Esophagus squamous epithelium (tissue), 5 donors: Measurements from ENCODE around the gene ASTN2. TPM values are rescaled to one million over a fixed set of nuclear protein-coding genes. Genes with fewer than 3 reads are reported as not detected.

ENCODE experiments used
- DNase-seq: peaks from one replicate; lab custom pipeline; 2025; lab: John Stamatoyannopoulos, UW
- H3K27ac ChIP-seq, 4 donors: fragments of 200-600 bp; sonication (generic); one replicate each; pipeline ENCODE4 v1.5.1; 2016 to 2019; ENCODE audit warnings: mild to moderate bottlenecking in 1 of 4
- H3K27me3 ChIP-seq, 4 donors: fragments of 200-600 bp; sonication (generic); 1 replicate in 3 of 4; 2 replicates in 1 of 4; pipeline versions ENCODE4 v1.5.1 to v1.6.0; 2017 to 2021; ENCODE audit warnings: antibody characterized with exemption in 1 of 4
- H3K36me3 ChIP-seq, 3 donors: fragments of 200-600 bp; sonication (generic); one replicate each; pipeline ENCODE4 v1.5.1; 2016 to 2019
- H3K4me1 ChIP-seq, 3 donors: fragments of 200-600 bp; sonication (generic); one replicate each; pipeline ENCODE4 v1.5.1; 2017 to 2019
- H3K4me3 ChIP-seq, 4 donors: fragments of 200-600 bp; sonication (generic); 1 replicate in 3 of 4; 2 replicates in 1 of 4; pipeline ENCODE4 v1.5.1; 2016 to 2019; ENCODE audit warnings: mild to moderate bottlenecking in 2 of 4, moderate library complexity in 1 of 4
- H3K9me3 ChIP-seq, 3 donors: fragments of 200-600 bp; sonication (generic); one replicate each; pipeline ENCODE4 v1.5.1; 2016 to 2019
- CTCF ChIP-seq, 6 experiments: fragments of 450-650 bp in 4 of 6; fragments of 200-600 bp in 2 of 6; sonication (generic) in 2 of 6; IDR thresholded peaks; one replicate each; pipeline ENCODE4 v1.5.1; 2016 to 2019; ENCODE audit warnings: antibody characterized with exemption in 6 of 6, mild to moderate bottlenecking in 4 of 6, moderate library complexity in 4 of 6
- POLR2A ChIP-seq, 4 donors: fragments of 450-650 bp; IDR thresholded peaks; one replicate each; pipeline ENCODE4 v1.6.1; 2017; ENCODE audit warnings: antibody characterized with exemption in 4 of 4, mild to moderate bottlenecking in 4 of 4, moderate library complexity in 3 of 4
- WGBS, 2 donors: methylation state at CpG; one replicate each; pipeline ENCODE4 v1.1.5; 2018; 5-methylcytosine and 5-hydroxymethylcytosine counted together
- intact Hi-C: fragments of 100-400 bp; cut with DNase I; formaldehyde crosslinking; loops from one replicate; pipeline ENCODE4 v1.15.0; 2022
- total RNA-seq, 4 donors: library from RNA; depleted of rRNA; stranded (reverse); fragments of >200 nt; gene quantifications; one replicate each; pipeline ENCODE4 v1.1.0, GENCODE V29; 2016
- donor health status: DM: yes; HTN: yes; CAD: no.

ASTN2 gene
- total RNA-seq, 4 donors from 2014 or later: 0.13 to 1.9 (median 0.27) TPM; not detected in 1

GRCh38 chr9:117418111-117418510 is 3.3 kb upstream of the ASTN2 start:
- H3K27me3 ChIP-seq: peaks cover 4 to 81% (median 5%) of the 10 kb centered on the region in 4 donors

GRCh38 chr9:117416856-117417255 is 2.0 kb upstream of the ASTN2 start:
- 87 to 94% methylated on average over 2 of the region's 2 CpGs for WGBS, 2 donors
- H3K27ac ChIP-seq: no peak overlapping the region
- intact Hi-C loops: no loop called here
- no peaks in the 10 kb centered on the region for H3K9me3 ChIP-seq
- TF ChIP-seq POLR2A (IDR thresholded peaks at IDR 0.05) (no peak), CTCF (IDR thresholded peaks at IDR 0.05) (no peak)
- H3K27me3 ChIP-seq: peaks cover 4 to 86% (median 5%) of the 10 kb centered on the region in 4 donors
- H3K4me3 ChIP-seq: no peak overlapping the region
- no peaks in the 10 kb centered on the region for H3K36me3 ChIP-seq
- peaks cover 7 to 28% (median 10%) of the 10 kb centered on the region in 3 donors for H3K4me1 ChIP-seq
- DNase-seq: no peak

More at GRCh38 chr9:117418111-117418510, 3.3 kb upstream of the ASTN2 start:
- H3K9me3 ChIP-seq: no peaks in the 10 kb centered on the region
- DNase-seq: no peak
- TF ChIP-seq CTCF (IDR thresholded peaks at IDR 0.05) (no peak), POLR2A (IDR thresholded peaks at IDR 0.05) (no peak)
- peaks cover 7 to 24% (median 10%) of the 10 kb centered on the region in 3 donors for H3K4me1 ChIP-seq
- no peak overlapping the region for H3K27ac ChIP-seq
- no peaks in the 10 kb centered on the region for H3K36me3 ChIP-seq
- no peak overlapping the region for H3K4me3 ChIP-seq
- WGBS, 2 donors: 93 to 94% methylated on average over 1 of the region's 1 CpG
- intact Hi-C loops: no loop called here

- no peaks in the 10 kb centered on the region for H3K9me3 ChIP-seq
- H3K36me3 ChIP-seq: no peaks in the 10 kb centered on the region
- WGBS, 2 donors: 4 to 8% methylated on average over 7 to 13 of the region's 13 CpGs
- H3K27me3 ChIP-seq: peaks cover 4 to 95% (median 5%) of the 10 kb centered on the region in 4 donors
- H3K4me1 ChIP-seq: peaks cover 7 to 28% (median 10%) of the 10 kb centered on the region in 3 donors
- peak overlapping the region in 3 of 4 donors; percentile 33 to 68 (median 49) for H3K4me3 ChIP-seq
- no peak overlapping the region for H3K27ac ChIP-seq
- intact Hi-C loops: no loop called here
- no peak for DNase-seq
- TF ChIP-seq CTCF (IDR thresholded peaks at IDR 0.05): no peak
- TF ChIP-seq POLR2A (IDR thresholded peaks at IDR 0.05): no peak
Observed at GRCh38 chr9:117415358-117415914, 579 bp upstream of the ASTN2 start.

- Histone ChIP-seq H3K4me3 (peak overlapping the region; percentile 22 to 68 (median 41)), H3K4me1 (peaks cover 7 to 28% (median 10%) of the 10 kb centered on the region in 3 donors), H3K27ac (no peak overlapping the region), H3K27me3 (peaks cover 4 to 93% (median 5%) of the 10 kb centered on the region in 4 donors), H3K36me3 (no peaks in the 10 kb centered on the region), H3K9me3 (no peaks in the 10 kb centered on the region)
- TF ChIP-seq CTCF (IDR thresholded peaks at IDR 0.05) (no peak), POLR2A (IDR thresholded peaks at IDR 0.05) (no peak)
- intact Hi-C loops: no loop called here
- no peak for DNase-seq
- WGBS, 2 donors: no CpG with 5 or more reads among the region's 77 CpGs
Observed at GRCh38 chr9:117414220-117414905, 494 bp downstream of the ASTN2 start.
